HG03460 (cell line): ENCODE measurements around the gene PKP3.
"Not testable (repeated sequence)": the region's sequence is repeated elsewhere in the genome, so short reads cannot be mapped to it uniquely, and the experiment has no call there.

ENCODE experiments used
- ATAC-seq: cut with Tn5 transposase; IDR thresholded peaks from one replicate; pipeline ENCODE4 v1.9.1; 2021; ENCODE audit not compliant: unreplicated experiment

Gene PKP3

GRCh38 chr11:362642-363442 is 31.2 kb upstream of the PKP3 start:
- ATAC-seq = no peak

GRCh38 chr11:363443-363805 is 30.6 kb upstream of the PKP3 start:
- not testable (repeated sequence) for ATAC-seq

- no peak for ATAC-seq
These were observed 29.9 kb upstream of the PKP3 start for GRCh38 chr11:363948-364761.

- no peak for ATAC-seq
These were observed 28.9 kb upstream of the PKP3 start for GRCh38 chr11:364991-365725.

GRCh38 chr11:365831-366230 is 28.2 kb upstream of the PKP3 start:
- no peak for ATAC-seq

- no peak for ATAC-seq
These were observed 26.0 kb upstream of the PKP3 start for GRCh38 chr11:367956-368413.

GRCh38 chr11:368414-369335 is 25.3 kb upstream of the PKP3 start:
- no peak for ATAC-seq

GRCh38 chr11:369336-370018 is 24.5 kb upstream of the PKP3 start, which contains the start of gene B4GALNT4:
TSS of gene B4GALNT4 (plus strand) at chr11:369499. CDS start at chr11:369804, 305 bp downstream.
- ATAC-seq = no peak

GRCh38 chr11:370070-370941 is 23.7 kb upstream of the PKP3 start:
- ATAC-seq = no peak

GRCh38 chr11:371051-371450 is 23.0 kb upstream of the PKP3 start:
- ATAC-seq = no peak

GRCh38 chr11:371716-372590 is 22.1 kb upstream of the PKP3 start:
- ATAC-seq = no peak

GRCh38 chr11:372809-373715 is 20.9 kb upstream of the PKP3 start:
- no peak for ATAC-seq

- no peak for ATAC-seq
These were observed 20.1 kb upstream of the PKP3 start for GRCh38 chr11:373716-374551.

GRCh38 chr11:375065-376025 is 18.7 kb upstream of the PKP3 start:
- no peak for ATAC-seq
